Effector memory CD8-positive, alpha-beta T cell (primary cell): ENCODE results near the gene GANAB.
A peak's percentile ranks its signal among the peaks of the same experiment; 100 is the strongest.
"Not testable (repeated sequence)": the region's sequence is repeated elsewhere in the genome, so short reads cannot be mapped to it uniquely, and the experiment has no call there.

Experiments used
- ATAC-seq: fragments of 150-1000 bp; cut with Tn5 transposase; replicated peaks from 2 replicates; pipeline ENCODE4 v1.10.0; 2021; ENCODE audit warnings: mild to moderate bottlenecking, moderate library complexity
- DNase-seq, 3 experiments: peaks; one replicate each; pipeline ENCODE4 v3.0.0; 2021
- H3K27ac Mint-ChIP-seq, 2 donors: one replicate each; pipeline ENCODE4 v1.8.0; 2022; ENCODE audit warnings: mild to moderate bottlenecking in 2 of 2, mixed read lengths in 2 of 2, moderate library complexity in 2 of 2
- H3K27me3 Mint-ChIP-seq, 2 donors: one replicate each; pipeline ENCODE4 v1.8.0; 2022; ENCODE audit warnings: mixed read lengths in 2 of 2
- H3K36me3 Mint-ChIP-seq: one replicate; pipeline ENCODE4 v1.8.0; 2022; ENCODE audit warnings: mild to moderate bottlenecking, moderate library complexity, mixed read lengths; ENCODE audit not compliant: insufficient read depth
- H3K4me1 Mint-ChIP-seq, 2 donors: one replicate each; pipeline ENCODE4 v1.8.0; 2022; ENCODE audit warnings: low read depth in 2 of 2, mixed read lengths in 2 of 2
- H3K4me3 Mint-ChIP-seq, 2 donors: one replicate each; pipeline ENCODE4 v1.8.0; 2022; ENCODE audit warnings: mild to moderate bottlenecking in 2 of 2, mixed read lengths in 2 of 2, moderate library complexity in 2 of 2
- H3K9me3 Mint-ChIP-seq, 2 donors: one replicate each; pipeline ENCODE4 v1.8.0; 2022; ENCODE audit warnings: mixed read lengths in 2 of 2
- total RNA-seq, 9 experiments: gene quantifications; one replicate each; lab custom pipeline; 2026; lab: John Stamatoyannopoulos, UW

Gene GANAB
- 146 to 287 (median 190) reads per million in 9 experiments for total RNA-seq

- Mint-ChIP-seq H3K9me3 (no peaks in the 10 kb centered on the region), H3K27ac (peak within 1 kb of the TSS; percentile 86 to 96), H3K27me3 (no peaks in the 10 kb centered on the region), H3K36me3 (peaks cover 35% of the 10 kb centered on the region), H3K4me1 (peaks cover 9 to 17% of the 10 kb centered on the region in 2 donors), H3K4me3 (peak within 1 kb of the TSS; percentile 86 to 93)
- ATAC-seq (peak; percentile 98), DNase-seq (peak; percentile 96 to 98 (median 96))
Measured at GRCh38 chr11:62645946-62646824, at the start of gene GANAB. Gene GANAB (minus strand): TSS chr11:62646613. CDS start chr11:62646599, 14 bp downstream.

GRCh38 chr11:62694455-62695167 lies 48.2 kb upstream of the GANAB start:
- Mint-ChIP-seq H3K4me3 (no peak overlapping the region), H3K36me3 (peaks cover 8% of the 10 kb centered on the region), H3K27ac (peak overlapping the region; percentile 18 to 22), H3K9me3 (no peaks in the 10 kb centered on the region), H3K27me3 (no peaks in the 10 kb centered on the region), H3K4me1 (peaks cover 5 to 6% of the 10 kb centered on the region in 2 donors)
- ATAC-seq (peak; percentile 85), DNase-seq (peak; percentile 74 to 76 (median 74))

GRCh38 chr11:62693624-62694023 lies 47.2 kb upstream of the GANAB start:
- not testable (repeated sequence) for DNase-seq, H3K9me3 Mint-ChIP-seq, H3K27me3 Mint-ChIP-seq, H3K27ac Mint-ChIP-seq, H3K4me1 Mint-ChIP-seq, ATAC-seq, H3K4me3 Mint-ChIP-seq
- peaks cover 11% of the 10 kb centered on the region for H3K36me3 Mint-ChIP-seq

DNA sequence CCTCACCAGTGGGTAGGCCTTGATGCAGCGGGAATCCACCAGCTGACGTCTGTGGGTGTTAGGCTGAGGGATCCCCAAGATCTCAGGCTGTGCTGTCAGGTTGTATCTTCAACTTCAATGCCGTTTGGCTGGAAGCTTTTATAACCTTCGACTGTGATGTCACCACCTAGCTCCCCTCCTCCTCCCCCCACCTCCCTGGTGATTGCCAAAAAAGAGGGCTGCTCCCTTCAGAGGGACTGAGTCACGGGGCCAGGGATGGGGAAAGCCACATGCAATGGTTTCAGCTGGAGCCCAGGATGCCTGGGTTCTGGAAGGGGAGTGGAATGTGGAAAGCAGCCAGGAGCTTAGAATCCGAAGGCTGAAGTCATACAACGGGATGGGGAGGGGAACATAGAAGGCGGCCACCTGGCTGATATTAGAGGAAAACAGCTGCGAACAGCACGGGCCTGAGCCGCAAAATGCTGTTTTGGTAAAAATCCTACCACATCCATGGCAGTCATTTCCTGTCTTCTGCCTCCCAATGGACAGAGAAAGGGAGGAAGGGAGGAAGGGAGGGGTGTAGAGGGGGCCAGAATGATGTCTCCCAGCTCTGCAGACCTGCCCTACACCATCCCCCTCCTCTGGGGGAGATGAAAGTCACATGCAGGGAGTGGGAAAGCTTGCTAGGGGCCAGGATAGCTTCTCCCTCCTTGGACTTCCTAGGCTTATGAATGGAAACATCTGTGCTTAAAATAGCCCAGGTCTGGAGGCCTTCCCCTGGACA lies 43.2 kb upstream of the GANAB start, which contains the start of gene LRRN4CL:
TSS of gene LRRN4CL (minus strand) at position 110 of the 763 bp plus-strand sequence. CDS start 1,022 bp downstream, outside the sequence.
- H3K27ac Mint-ChIP-seq, result no peak within 1 kb of the TSS
- no peak within 1 kb of the TSS for H3K4me3 Mint-ChIP-seq
- ATAC-seq, result no peak
- no peaks in the 10 kb centered on the region for H3K9me3 Mint-ChIP-seq
- no peak for DNase-seq
- peaks cover under 1 to 2% of the 10 kb centered on the region in 2 donors for H3K4me1 Mint-ChIP-seq
- no peaks in the 10 kb centered on the region for H3K27me3 Mint-ChIP-seq
- peaks cover 3% of the 10 kb centered on the region for H3K36me3 Mint-ChIP-seq

DNA sequence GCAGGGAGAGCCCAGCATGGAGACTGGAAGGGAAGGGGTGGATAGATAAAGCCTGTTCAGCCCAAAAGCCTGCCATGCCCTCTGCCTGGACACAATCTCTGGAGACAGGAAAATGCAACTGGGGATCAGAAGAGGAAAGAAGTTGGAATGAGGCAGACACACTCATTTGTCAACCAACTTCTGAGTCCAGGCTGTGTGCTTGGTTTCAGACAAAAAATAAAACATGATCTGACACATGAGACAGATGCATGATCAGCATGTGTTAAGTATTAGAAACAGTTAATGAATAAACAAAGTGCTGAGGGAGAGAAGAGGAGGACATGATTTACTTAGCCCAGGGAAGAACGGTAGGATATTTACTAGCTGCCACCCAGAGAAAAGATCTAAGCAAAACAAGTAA lies 42.1 kb upstream of the GANAB start:
- H3K4me1 Mint-ChIP-seq, result no peaks in the 10 kb centered on the region

GRCh38 chr11:62687508-62688396 lies 41.3 kb upstream of the GANAB start:
- ATAC-seq, result no peak
- Mint-ChIP-seq H3K4me1 (no peaks in the 10 kb centered on the region), H3K9me3 (no peaks in the 10 kb centered on the region), H3K36me3 (peaks cover 3% of the 10 kb centered on the region), H3K27me3 (no peaks in the 10 kb centered on the region), H3K4me3 (no peak overlapping the region), H3K27ac (no peak overlapping the region)
- no peak for DNase-seq

More for the DNA sequence above, 42.1 kb upstream of the GANAB start:
- ATAC-seq (no peak), DNase-seq (no peak)
- Mint-ChIP-seq H3K27me3 (no peaks in the 10 kb centered on the region), H3K9me3 (no peaks in the 10 kb centered on the region), H3K36me3 (peaks cover 3% of the 10 kb centered on the region), H3K4me3 (no peak overlapping the region), H3K27ac (no peak overlapping the region)

DNA sequence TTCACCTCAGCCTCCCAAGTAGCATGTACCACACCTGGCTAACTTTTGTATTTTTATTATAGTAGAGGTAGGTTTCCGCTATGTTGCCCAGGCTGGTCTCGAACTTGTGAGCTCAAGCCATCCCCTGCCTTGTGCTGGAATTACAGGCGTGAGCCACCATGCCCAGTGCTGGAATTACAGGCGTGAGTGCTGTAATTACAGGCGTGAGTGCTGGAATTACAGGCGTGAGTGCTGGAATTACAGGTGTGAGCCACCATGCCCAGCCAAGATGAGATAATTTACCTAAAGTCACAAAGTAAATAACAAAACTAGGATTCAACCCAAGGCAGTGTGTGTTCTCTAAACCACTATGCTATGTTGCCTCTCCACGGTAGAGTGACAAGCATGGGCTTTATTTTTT lies 36.1 kb upstream of the GANAB start:
- Mint-ChIP-seq H3K36me3 (peaks cover 15% of the 10 kb centered on the region), H3K9me3 (no peaks in the 10 kb centered on the region), H3K4me3 (no peak overlapping the region), H3K27me3 (no peaks in the 10 kb centered on the region), H3K27ac (no peak overlapping the region), H3K4me1 (peaks cover 15 to 16% of the 10 kb centered on the region in 2 donors)
- no peak for DNase-seq
- no peak for ATAC-seq

GRCh38 chr11:62680825-62681240 lies 34.4 kb upstream of the GANAB start:
- Mint-ChIP-seq H3K36me3 (peaks cover 30% of the 10 kb centered on the region), H3K4me1 (peaks cover 24 to 25% of the 10 kb centered on the region in 2 donors), H3K27me3 (no peaks in the 10 kb centered on the region), H3K4me3 (peak overlapping the region; percentile 38 to 87), H3K9me3 (no peaks in the 10 kb centered on the region), H3K27ac (peak overlapping the region in 1 of 2 donors; percentile 69)
- DNase-seq (peak in 1 of 3 experiments; percentile 7), ATAC-seq (peak; percentile 39)

GRCh38 chr11:62678770-62679696 lies 32.6 kb upstream of the GANAB start, which contains the start of gene UBXN1:
Gene UBXN1 (minus strand): TSS chr11:62679073. CDS start chr11:62678923, 150 bp downstream.
- no peaks in the 10 kb centered on the region for H3K27me3 Mint-ChIP-seq
- DNase-seq, result peak; percentile 74 to 75 (median 75)
- peaks cover 42% of the 10 kb centered on the region for H3K36me3 Mint-ChIP-seq
- ATAC-seq, result peak; percentile 83
- peak within 1 kb of the TSS; percentile 98 to 99 for H3K27ac Mint-ChIP-seq
- peak within 1 kb of the TSS; percentile 86 to 87 for H3K4me3 Mint-ChIP-seq
- H3K4me1 Mint-ChIP-seq, result peaks cover 25 to 28% of the 10 kb centered on the region in 2 donors
- H3K9me3 Mint-ChIP-seq, result no peaks in the 10 kb centered on the region

- no peaks in the 10 kb centered on the region for H3K9me3 Mint-ChIP-seq
- peaks cover 25 to 28% of the 10 kb centered on the region in 2 donors for H3K4me1 Mint-ChIP-seq
- H3K27ac Mint-ChIP-seq, result peak overlapping the region; percentile 98 to 99
- peak overlapping the region; percentile 86 to 87 for H3K4me3 Mint-ChIP-seq
- no peaks in the 10 kb centered on the region for H3K27me3 Mint-ChIP-seq
- DNase-seq (no peak), ATAC-seq (no peak)
- H3K36me3 Mint-ChIP-seq, result peaks cover 43% of the 10 kb centered on the region
Measured at GRCh38 chr11:62678433-62678769, 32.0 kb upstream of the GANAB start.

- peak overlapping the region; percentile 86 to 87 for H3K4me3 Mint-ChIP-seq
- no peaks in the 10 kb centered on the region for H3K27me3 Mint-ChIP-seq
- DNase-seq (no peak), ATAC-seq (no peak)
- no peaks in the 10 kb centered on the region for H3K9me3 Mint-ChIP-seq
- peaks cover 29 to 32% of the 10 kb centered on the region in 2 donors for H3K4me1 Mint-ChIP-seq
- peak overlapping the region; percentile 98 to 99 for H3K27ac Mint-ChIP-seq
- H3K36me3 Mint-ChIP-seq, result peaks cover 47% of the 10 kb centered on the region
Measured at GRCh38 chr11:62677714-62678113, 31.3 kb upstream of the GANAB start.
